MCF 10A (cell line): ENCODE measurements around the gene LASP1NB.
A peak's percentile ranks its signal among the peaks of the same experiment; 100 is the strongest.

Experiments
- BruUV-seq: library from RNA; stranded (reverse); fragments of 400-500 nt; replicated peaks from 2 replicates; lab custom pipeline; 2021; lab: Mats Ljungman, UMichigan
- CTCF ChIA-PET: fragments of 300-600 bp; sonication (Branson Sonifier 250); formaldehyde crosslinking; extraction: SDS; loops from one replicate; lab custom pipeline; 2021; ENCODE audit warnings: antibody characterized with exemption, inconsistent platforms; lab: Yijun Ruan, JAX
- POLR2A ChIA-PET: fragments of 300-600, 350-650 bp; sonication (Branson Sonifier 250); formaldehyde crosslinking; extraction: SDS; loops from one replicate; lab custom pipeline; 2020; ENCODE audit warnings: antibody characterized with exemption, inconsistent platforms; lab: Yijun Ruan, JAX
- DNase-seq: peaks from one replicate; pipeline ENCODE4 v3.0.0-alpha.2; 2018; ENCODE audit not compliant: unreplicated experiment
- H3K27ac Mint-ChIP-seq: one replicate; pipeline ENCODE4 v1.8.0; 2022; ENCODE audit warnings: mild to moderate bottlenecking, low read depth, mixed read lengths; ENCODE audit not compliant: unreplicated experiment
- H3K27me3 Mint-ChIP-seq: one replicate; pipeline ENCODE4 v1.8.0; 2022; ENCODE audit warnings: mixed read lengths; ENCODE audit not compliant: insufficient read depth, unreplicated experiment
- H3K36me3 Mint-ChIP-seq: one replicate; pipeline ENCODE4 v1.8.0; 2022; ENCODE audit warnings: mild to moderate bottlenecking, moderate library complexity, mixed read lengths; ENCODE audit not compliant: insufficient read depth, unreplicated experiment
- H3K4me1 Mint-ChIP-seq: one replicate; pipeline ENCODE4 v1.8.0; 2022; ENCODE audit warnings: mixed read lengths; ENCODE audit not compliant: insufficient read depth, unreplicated experiment
- H3K4me3 Mint-ChIP-seq: one replicate; pipeline ENCODE4 v1.8.0; 2022; ENCODE audit warnings: mild to moderate bottlenecking, moderate library complexity, mixed read lengths; ENCODE audit not compliant: unreplicated experiment
- H3K9me3 Mint-ChIP-seq: one replicate; pipeline ENCODE4 v1.8.0; 2022; ENCODE audit warnings: mixed read lengths; ENCODE audit not compliant: unreplicated experiment
- CTCF ChIP-seq: fragments of 200-600 bp; IDR thresholded peaks from one replicate; pipeline ENCODE4 v1.8.0; 2022; ENCODE audit warnings: antibody characterized with exemption, mild to moderate bottlenecking; ENCODE audit not compliant: unreplicated experiment
- intact Hi-C: fragments of 100-400 bp; cut with micrococcal nuclease; formaldehyde crosslinking; loops from 2 replicates; pipeline ENCODE4 v1.14.1; 2022

Gene LASP1NB

GRCh38 chr17:38881600-38882191, 43.7 kb upstream of the LASP1NB start:
- Mint-ChIP-seq H3K9me3 (no peaks in the 10 kb centered on the region), H3K27me3 (no peaks in the 10 kb centered on the region), H3K36me3 (peaks cover 40% of the 10 kb centered on the region), H3K4me1 (peaks cover 28% of the 10 kb centered on the region), H3K4me3 (peak overlapping the region; percentile 21), H3K27ac (peak overlapping the region; percentile 77)
- ChIA-PET CTCF (interaction anchor here (0.6 to 1.5 kb wide), 4 partner anchors 11 to 101 kb away, joined by 3 to 6 read pairs (median 4); no protein-coding TSS in a partner anchor), POLR2A (interaction anchor here (0.9 to 1.1 kb wide), 3 partner anchors 11 to 29 kb away, joined by 4 to 5 read pairs (median 4); no protein-coding TSS in a partner anchor)
- intact Hi-C loops: no loop called here
- no peak for TF ChIP-seq CTCF
- no TSS peak for BruUV-seq
- no peak for DNase-seq

DNA sequence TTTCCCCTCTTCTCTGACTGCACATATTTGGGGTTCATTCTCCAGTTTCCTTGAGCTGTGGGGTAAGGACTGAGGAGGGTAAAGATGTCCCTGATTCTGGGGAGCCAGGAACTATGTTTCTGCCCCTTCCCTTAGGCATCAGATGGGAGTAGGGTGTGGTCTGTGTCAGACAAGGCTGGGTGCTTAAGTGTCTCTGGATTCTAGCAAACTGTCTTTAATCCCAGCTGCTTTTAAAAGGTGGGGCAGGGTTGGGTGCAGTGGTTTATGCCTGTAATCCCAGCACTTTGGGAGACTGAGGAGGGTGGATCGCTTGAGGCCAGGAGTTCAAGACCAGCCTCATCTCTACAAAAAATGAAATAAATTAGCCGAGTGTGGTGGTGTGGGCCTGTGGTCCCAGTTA, 42.5 kb upstream of the LASP1NB start:
- no peak overlapping the region for H3K4me3 Mint-ChIP-seq

DNA sequence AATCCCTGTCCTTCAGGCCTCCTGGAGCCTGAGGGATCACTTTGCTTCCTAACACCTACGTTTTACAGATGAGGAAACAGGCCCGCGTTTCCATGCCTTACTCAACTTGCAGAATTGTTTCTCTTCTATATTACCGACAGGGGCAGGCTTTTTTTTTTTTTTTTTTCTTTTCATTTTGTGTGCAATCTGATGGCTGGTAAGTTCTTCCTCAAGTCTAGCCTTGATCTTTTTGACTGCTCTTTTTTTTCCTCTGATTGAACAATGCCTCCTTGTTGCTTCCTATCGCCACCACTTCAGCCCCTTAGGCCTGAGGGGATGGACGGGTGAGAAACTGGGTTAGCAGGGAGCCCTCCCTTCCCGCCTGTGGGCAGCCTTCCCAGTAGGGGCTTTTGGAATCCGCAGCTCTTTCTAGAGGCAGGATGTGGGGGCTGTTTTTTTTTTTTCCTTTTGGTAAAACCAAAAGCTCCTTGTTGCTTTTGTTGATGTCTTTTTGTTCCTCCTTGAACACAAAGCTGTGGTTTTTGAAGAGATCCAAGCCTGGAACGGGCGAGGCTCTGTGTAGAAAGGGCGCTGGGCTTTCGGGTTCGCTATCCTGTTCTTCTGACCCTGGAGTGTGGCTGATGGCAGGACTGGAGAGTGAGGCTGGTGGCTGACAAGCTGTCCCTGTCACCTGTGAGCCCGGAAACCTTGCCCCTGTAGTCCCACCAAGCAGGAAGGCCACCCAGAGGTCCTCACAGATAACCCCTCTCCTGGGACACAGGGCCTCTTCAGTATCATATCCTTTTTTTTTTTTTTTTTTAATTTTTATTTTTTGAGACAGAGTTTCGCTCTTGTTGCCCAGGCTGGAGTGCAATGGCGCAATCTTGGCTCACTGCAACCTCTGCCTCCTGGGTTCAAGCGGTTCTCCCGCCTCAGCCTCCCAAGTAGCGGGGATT, 41.6 kb upstream of the LASP1NB start:
- no TSS peak for BruUV-seq
- no peaks in the 10 kb centered on the region for H3K27me3 Mint-ChIP-seq
- intact Hi-C loops: no loop called here
- ChIA-PET POLR2A (interaction anchor here (1.1 kb wide), 1 partner anchor 14 kb away, joined by 4 read pairs; the partner anchor contains the start of gene LASP1), CTCF (interaction anchor here (0.6 to 1.0 kb wide), 2 partner anchors 13 to 111 kb away, joined by 4 to 5 read pairs; no protein-coding TSS in a partner anchor)
- H3K36me3 Mint-ChIP-seq: peaks cover 49% of the 10 kb centered on the region
- H3K4me3 Mint-ChIP-seq: no peak overlapping the region
- H3K27ac Mint-ChIP-seq: peak overlapping the region; percentile 77
- H3K9me3 Mint-ChIP-seq: no peaks in the 10 kb centered on the region
- no peak for DNase-seq
- no peak for TF ChIP-seq CTCF
- peaks cover 28% of the 10 kb centered on the region for H3K4me1 Mint-ChIP-seq

More for the DNA sequence above, 42.5 kb upstream of the LASP1NB start:
- no TSS peak for BruUV-seq
- Mint-ChIP-seq H3K9me3 (no peaks in the 10 kb centered on the region), H3K27me3 (no peaks in the 10 kb centered on the region), H3K27ac (peak overlapping the region; percentile 77), H3K36me3 (peaks cover 40% of the 10 kb centered on the region), H3K4me1 (peaks cover 28% of the 10 kb centered on the region)
- ChIA-PET CTCF (interaction anchor here (0.6 to 1.5 kb wide), 3 partner anchors 12 to 100 kb away, joined by 3 to 4 read pairs (median 3); no protein-coding TSS in a partner anchor), POLR2A (interaction anchor here (1.1 kb wide), 1 partner anchor 13 kb away, joined by 4 read pairs; the partner anchor contains the start of gene LASP1)
- TF ChIP-seq CTCF: no peak
- no peak for DNase-seq
- intact Hi-C loops: no loop called here
